Right lobe of liver (tissue), 6 donors: ENCODE measurements around the gene SERTAD4. TPM values are rescaled to one million over a fixed set of nuclear protein-coding genes. Genes with fewer than 3 reads are reported as not detected.
A peak's percentile ranks its signal among the peaks of the same experiment; 100 is the strongest.

Experiments used
- ATAC-seq, 4 donors: fragments of 200-7000 bp; cut with Tn5 transposase; one replicate each; pipeline ENCODE4 v1.9.1; 2020; ENCODE audit warnings: mild to moderate bottlenecking in 4 of 4, moderate library complexity in 4 of 4
- DNase-seq, 3 donors: peaks; one replicate each; pipeline ENCODE4 v3.0.0-alpha.2; 2020
- H3K27ac ChIP-seq, 3 donors: fragments of 200-600 bp; one replicate each; pipeline ENCODE4 v1.8.0; 2022
- H3K27me3 ChIP-seq, 2 donors: fragments of 200-600 bp; one replicate each; pipeline ENCODE4 v1.8.0; 2022
- H3K36me3 ChIP-seq, 4 donors: fragments of 200-600 bp; sonication (generic) in 1 of 4; one replicate each; pipeline versions ENCODE4 v1.5.1 to v1.8.0; 2017 to 2022; ENCODE audit warnings: control low read depth in 1 of 4
- H3K4me1 ChIP-seq, 4 donors: fragments of 200-600 bp; sonication (generic) in 1 of 4; one replicate each; pipeline versions ENCODE4 v1.5.1 to v1.8.0; 2017 to 2022; ENCODE audit warnings: control low read depth in 1 of 4
- H3K4me3 ChIP-seq, 3 donors: fragments of 200-600 bp; one replicate each; pipeline ENCODE4 v1.8.0; 2022
- H3K9me3 ChIP-seq, 4 donors: fragments of 200-600 bp; sonication (generic) in 1 of 4; one replicate each; pipeline versions ENCODE4 v1.5.1 to v1.8.0; 2017 to 2022; ENCODE audit warnings: control low read depth in 1 of 4
- POLR2A ChIP-seq: fragments of 450-650 bp; IDR thresholded peaks from one replicate; pipeline ENCODE4 v1.6.1; 2017; ENCODE audit warnings: antibody characterized with exemption, mild to moderate bottlenecking
- WGBS: methylation state at CpG from one replicate; pipeline ENCODE4 v1.1.6; 2018; ENCODE audit warnings: low coverage, low lambda C conversion rate; ENCODE audit not compliant: insufficient coverage; ENCODE audit errors: missing lambda C conversion rate; 5-methylcytosine and 5-hydroxymethylcytosine counted together
- intact Hi-C, 2 donors: fragments of 100-400 bp; cut with DNase I; formaldehyde crosslinking; loops; one replicate each; pipeline versions ENCODE4 v1.11.2 to v1.14.1; 2022
- total RNA-seq, 6 experiments: library from RNA; depleted of rRNA in 2 of 6; stranded (reverse); fragments of >200 nt in 2 of 6; fragmentation: NEBNext Ultra II Directional in 3 of 6; extraction: Animal tissue kit (Norgen Biotek cat#: 25700) in 3 of 6; gene quantifications; one replicate each; pipeline versions ENCODE4 v1.1.0 to v1.2.4, GENCODE V29; 2016 to 2023
- TF ChIP-seq, protein P1 (sequence below), 4 donors: fragments of 200-600 bp in 3 of 4; fragments of 450-650 bp in 1 of 4; IDR thresholded peaks; one replicate each; pipeline versions ENCODE4 v1.5.1 to v1.8.0; 2016 to 2022; ENCODE audit warnings: antibody characterized with exemption in 4 of 4, mild to moderate bottlenecking in 2 of 4
- donor health status: DM: no; HTN: yes; CAD: no.
- donor health status: DM: no; HTN: no; CAD: no.
- donor health status: DM: no; HTN: no; CAD: no.
- donor health status: DM: no; HTN: yes; CAD: no.
- donor health status: DM: no; HTN: yes; CAD: no.

Gene SERTAD4
- total RNA-seq, 6 experiments from 2014 or later, result not detected

DNA sequence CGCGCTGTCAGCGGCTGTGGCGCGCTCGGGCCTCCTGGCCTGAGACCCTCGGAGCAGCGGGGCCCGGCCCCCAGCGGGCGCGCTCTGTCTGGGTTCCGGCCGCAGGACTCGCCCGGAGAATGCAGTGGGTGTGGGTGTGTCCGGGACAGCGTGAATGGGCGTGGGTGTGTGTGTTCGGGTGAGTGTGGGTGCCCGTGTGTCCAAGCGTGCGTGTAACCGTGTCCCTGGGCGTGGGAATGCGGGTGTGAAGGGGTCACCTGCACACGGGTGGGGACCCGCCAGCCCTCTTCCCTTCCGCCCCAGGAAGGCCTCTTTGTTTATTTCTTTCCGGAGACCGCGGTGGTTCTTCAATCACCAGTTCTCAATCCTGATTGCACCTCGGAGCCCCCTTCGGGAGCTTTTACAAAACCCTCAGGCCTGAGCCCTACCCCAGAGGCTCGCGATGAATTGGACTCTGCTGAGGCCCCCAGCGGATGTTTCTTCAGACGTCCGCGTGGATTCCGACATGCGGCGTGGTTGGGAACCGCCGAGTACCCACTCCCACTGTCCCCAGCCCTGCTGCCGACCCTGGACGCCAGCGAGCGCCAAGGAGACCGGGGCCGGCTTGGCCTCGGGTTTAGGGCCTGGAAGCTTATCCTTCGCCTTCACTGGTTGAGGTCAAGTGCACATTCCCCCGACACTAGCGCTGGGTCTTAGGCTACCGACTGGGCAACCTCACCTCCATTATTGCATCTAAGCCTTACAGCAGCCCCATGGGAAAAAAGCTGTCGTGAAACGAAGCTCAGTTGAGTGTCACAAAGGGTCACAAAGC, 19.3 kb downstream of the SERTAD4 start:
- TF ChIP-seq, protein P1, sequence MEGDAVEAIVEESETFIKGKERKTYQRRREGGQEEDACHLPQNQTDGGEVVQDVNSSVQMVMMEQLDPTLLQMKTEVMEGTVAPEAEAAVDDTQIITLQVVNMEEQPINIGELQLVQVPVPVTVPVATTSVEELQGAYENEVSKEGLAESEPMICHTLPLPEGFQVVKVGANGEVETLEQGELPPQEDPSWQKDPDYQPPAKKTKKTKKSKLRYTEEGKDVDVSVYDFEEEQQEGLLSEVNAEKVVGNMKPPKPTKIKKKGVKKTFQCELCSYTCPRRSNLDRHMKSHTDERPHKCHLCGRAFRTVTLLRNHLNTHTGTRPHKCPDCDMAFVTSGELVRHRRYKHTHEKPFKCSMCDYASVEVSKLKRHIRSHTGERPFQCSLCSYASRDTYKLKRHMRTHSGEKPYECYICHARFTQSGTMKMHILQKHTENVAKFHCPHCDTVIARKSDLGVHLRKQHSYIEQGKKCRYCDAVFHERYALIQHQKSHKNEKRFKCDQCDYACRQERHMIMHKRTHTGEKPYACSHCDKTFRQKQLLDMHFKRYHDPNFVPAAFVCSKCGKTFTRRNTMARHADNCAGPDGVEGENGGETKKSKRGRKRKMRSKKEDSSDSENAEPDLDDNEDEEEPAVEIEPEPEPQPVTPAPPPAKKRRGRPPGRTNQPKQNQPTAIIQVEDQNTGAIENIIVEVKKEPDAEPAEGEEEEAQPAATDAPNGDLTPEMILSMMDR (IDR thresholded peaks at IDR 0.05), result no peak
- TF ChIP-seq POLR2A, result no peak
- no peaks in the 10 kb centered on the region for H3K9me3 ChIP-seq
- 15% methylated on average over 19 of the region's 58 CpGs for WGBS
- peaks cover 0 to 16% (median 3%) of the 10 kb centered on the region in 4 donors for H3K4me1 ChIP-seq
- peaks cover 0 to 21% of the 10 kb centered on the region in 2 donors for H3K27me3 ChIP-seq
- H3K36me3 ChIP-seq, result no peaks in the 10 kb centered on the region
- ATAC-seq (peak in 3 of 4 donors; percentile 31 to 35 (median 31)), DNase-seq (no peak)
- peak overlapping the region; percentile 4 to 34 (median 26) for H3K4me3 ChIP-seq
- intact Hi-C loops, result no loop called here
- H3K27ac ChIP-seq, result no peak overlapping the region

DNA sequence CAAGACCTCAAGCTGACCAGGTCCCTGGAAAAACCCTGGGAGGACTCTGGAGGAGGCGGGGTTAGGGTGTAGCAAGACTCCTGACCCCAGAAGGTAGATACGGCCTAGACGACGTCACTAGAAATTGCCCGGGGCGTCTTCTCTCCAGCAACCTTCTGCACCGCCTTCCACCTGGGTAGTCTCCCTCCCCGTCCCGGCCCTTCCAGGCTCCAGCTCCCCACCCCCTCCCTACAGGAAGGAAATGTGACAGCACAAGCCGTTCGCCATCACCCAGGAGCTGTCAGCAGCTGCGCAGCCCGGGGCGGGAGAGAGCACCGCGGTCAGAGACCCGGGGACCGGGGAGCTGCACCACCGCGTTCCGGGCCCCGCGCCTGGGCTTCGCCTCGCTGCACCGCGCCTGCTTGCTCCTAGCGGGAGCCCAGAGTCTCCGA, 20.0 kb downstream of the SERTAD4 start:
- Histone ChIP-seq H3K4me1 (peaks cover 0 to 16% (median 3%) of the 10 kb centered on the region in 4 donors), H3K9me3 (no peaks in the 10 kb centered on the region), H3K36me3 (no peaks in the 10 kb centered on the region), H3K27ac (no peak overlapping the region), H3K27me3 (peaks cover 0 to 21% of the 10 kb centered on the region in 2 donors), H3K4me3 (no peak overlapping the region)
- DNase-seq, result no peak
- no peak for TF ChIP-seq POLR2A
- TF ChIP-seq, protein P1 (IDR thresholded peaks at IDR 0.05), result no peak
- intact Hi-C loops, result no loop called here
- peak; percentile 33 to 44 (median 40) for ATAC-seq
- WGBS, result 3% methylated on average over 6 of the region's 29 CpGs

DNA sequence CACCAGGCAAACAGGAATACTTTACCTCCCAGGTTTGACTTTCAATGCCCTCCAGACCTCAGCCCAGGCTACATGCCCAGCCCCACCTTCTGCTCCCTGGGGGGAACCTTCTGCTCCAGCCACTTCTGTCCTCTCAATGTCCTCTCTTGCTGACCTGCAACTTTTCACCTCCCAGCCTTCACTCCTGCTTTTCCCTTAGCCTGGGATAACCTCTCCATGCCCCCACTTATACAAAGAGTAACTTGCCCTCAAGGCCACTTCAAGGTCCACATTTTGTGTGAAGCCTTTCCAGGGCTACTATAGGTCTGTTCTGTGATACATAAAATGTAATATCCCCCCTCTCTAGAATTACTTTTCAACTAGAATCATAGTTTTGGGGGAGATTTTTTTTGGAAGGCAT, 21.7 kb downstream of the SERTAD4 start:
- DNase-seq, result no peak
- Histone ChIP-seq H3K4me1 (peaks cover 0 to 16% (median 3%) of the 10 kb centered on the region in 4 donors), H3K36me3 (no peaks in the 10 kb centered on the region), H3K27ac (no peak overlapping the region), H3K4me3 (no peak overlapping the region), H3K27me3 (peaks cover 0 to 21% of the 10 kb centered on the region in 2 donors), H3K9me3 (no peaks in the 10 kb centered on the region)
- intact Hi-C loops, result no loop called here
- ATAC-seq, result no peak
- TF ChIP-seq, protein P1 (IDR thresholded peaks at IDR 0.05), result no peak
- TF ChIP-seq POLR2A, result no peak

DNA sequence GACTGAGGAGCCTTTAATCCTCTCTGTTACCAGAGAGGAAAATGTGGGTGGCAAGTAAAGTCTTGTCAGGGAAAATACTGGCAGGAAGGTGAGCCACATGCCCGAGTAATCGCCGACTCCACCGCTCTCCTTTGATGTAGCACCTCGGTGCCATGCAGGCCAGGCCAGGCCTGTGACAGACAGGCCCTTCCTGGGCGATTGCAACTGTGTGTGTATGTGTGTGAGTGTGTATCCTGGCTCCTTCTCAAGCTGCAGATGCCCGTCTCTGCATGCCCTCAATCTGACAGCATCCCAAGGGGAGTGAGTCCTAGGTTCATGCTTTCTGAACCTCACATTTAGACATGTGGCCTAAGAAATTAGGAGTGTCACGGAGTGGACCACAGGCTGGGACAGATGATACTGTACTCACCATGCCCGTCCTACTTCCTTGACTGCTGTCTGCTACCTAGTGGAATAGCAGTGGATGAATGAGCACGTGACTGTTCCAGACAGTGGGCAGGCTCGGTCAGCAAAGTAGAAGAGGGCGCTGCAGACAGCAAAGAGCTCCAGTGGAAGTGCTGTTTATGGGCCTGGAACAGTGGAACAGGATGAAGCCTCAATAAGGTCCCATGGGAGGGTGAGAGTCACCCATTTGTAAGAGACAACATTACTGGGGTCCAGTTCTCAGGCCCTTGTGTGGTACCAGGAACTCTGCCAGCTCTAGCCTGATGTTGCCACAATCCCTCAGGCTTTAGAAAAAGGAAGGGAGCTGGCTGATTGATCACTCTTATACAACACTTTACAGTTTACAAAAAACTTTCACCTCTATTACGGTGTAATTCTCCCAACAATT, 25.3 kb downstream of the SERTAD4 start:
- Histone ChIP-seq H3K36me3 (no peaks in the 10 kb centered on the region), H3K27ac (no peak overlapping the region), H3K9me3 (no peaks in the 10 kb centered on the region), H3K4me1 (peaks cover 0 to under 1% (median 0%) of the 10 kb centered on the region in 4 donors), H3K4me3 (no peak overlapping the region), H3K27me3 (peaks cover 0 to 2% of the 10 kb centered on the region in 2 donors)
- TF ChIP-seq, protein P1 (IDR thresholded peaks at IDR 0.05), result no peak
- ATAC-seq (no peak), DNase-seq (no peak)
- intact Hi-C loops, result no loop called here
- 68% methylated on average over 8 of the region's 13 CpGs for WGBS
